Loucy (cell line): ENCODE measurements around the gene GNAT1.

Experiments
- H2AFZ ChIP-seq: fragments of 200-600 bp; sonication (generic); 2 replicates; pipeline ENCODE4 v1.6.0; 2016; ENCODE audit warnings: antibody characterized with exemption, mild to moderate bottlenecking, low read length, moderate library complexity
- H3F3A ChIP-seq: fragments of 200-600 bp; 2 replicates; pipeline ENCODE4 v1.6.0; 2016; ENCODE audit warnings: antibody characterized with exemption, low read depth, mild to moderate bottlenecking
- H3K27me3 ChIP-seq: fragments of 200-600 bp; sonication (generic); 2 replicates; pipeline ENCODE4 v1.6.1; 2014; ENCODE audit warnings: low read length, mild to moderate bottlenecking; ENCODE audit not compliant: insufficient read depth, poor library complexity, severe bottlenecking
- H3K36me3 ChIP-seq: fragments of 200-600 bp; sonication (generic); 2 replicates; pipeline ENCODE4 v1.6.1; 2016; ENCODE audit warnings: low read length; ENCODE audit not compliant: insufficient read depth
- H3K4me1 ChIP-seq: fragments of 200-600 bp; sonication (generic); 2 replicates; pipeline ENCODE4 v1.5.1; 2014; ENCODE audit warnings: low read length, mild to moderate bottlenecking; ENCODE audit not compliant: insufficient read depth, poor library complexity, severe bottlenecking
- H3K4me2 ChIP-seq: fragments of 200-600 bp; sonication (generic); 2 replicates; pipeline ENCODE4 v1.6.0; 2014; ENCODE audit warnings: antibody characterized with exemption, low read length, low read depth, mild to moderate bottlenecking; ENCODE audit not compliant: poor library complexity, severe bottlenecking
- H3K4me3 ChIP-seq: fragments of 200-600 bp; sonication (generic); 2 replicates; pipeline ENCODE4 v1.5.1; 2014; ENCODE audit warnings: low read length, mild to moderate bottlenecking, mixed read lengths; ENCODE audit not compliant: poor library complexity, severe bottlenecking
- H3K79me2 ChIP-seq: fragments of 200-600 bp; sonication (generic); 2 replicates; pipeline ENCODE4 v1.6.1; 2014; ENCODE audit warnings: low read length; ENCODE audit not compliant: insufficient read depth
- H3K9ac ChIP-seq: fragments of 200-600 bp; sonication (generic); 2 replicates; pipeline ENCODE4 v1.6.0; 2014; ENCODE audit warnings: mild to moderate bottlenecking, low read depth, low read length, moderate library complexity; ENCODE audit not compliant: poor library complexity, severe bottlenecking
- H3K9me2 ChIP-seq: fragments of 200-600 bp; sonication (generic); replicated peaks from 2 replicates; pipeline ENCODE4 v1.6.1; 2016; ENCODE audit warnings: low read depth, low read length, mixed read lengths
- H3K9me3 ChIP-seq: fragments of 200-600 bp; sonication (generic); 2 replicates; pipeline ENCODE4 v1.6.1; 2014; ENCODE audit warnings: mild to moderate bottlenecking, antibody characterized with exemption, low read length, low read depth; ENCODE audit not compliant: insufficient read depth
- H4K20me1 ChIP-seq: fragments of 200-600 bp; sonication (generic); 2 replicates; pipeline ENCODE4 v1.6.0; 2014; ENCODE audit warnings: antibody characterized with exemption, low read length, mild to moderate bottlenecking; ENCODE audit not compliant: insufficient read depth, poor library complexity, severe bottlenecking
- CTCF ChIP-seq: fragments of 200-600 bp; sonication (generic); conservative IDR thresholded peaks from 2 replicates; pipeline ENCODE4 v1.5.1; 2014; ENCODE audit warnings: mild to moderate bottlenecking, antibody characterized with exemption, low read length
- EZH2phosphoT487 ChIP-seq: fragments of 200-600 bp; IDR thresholded peaks from 2 replicates; pipeline ENCODE4 v1.6.1; 2018; ENCODE audit warnings: antibody characterized with exemption, mild to moderate bottlenecking, moderate library complexity, borderline replicate concordance

Gene GNAT1

GRCh38 chr3:50183755-50184154, 7.7 kb upstream of the GNAT1 start:
- Histone ChIP-seq H3F3A (no peaks in the 10 kb centered on the region), H3K4me3 (no peak overlapping the region), H3K9me3 (no peaks in the 10 kb centered on the region), H3K27me3 (no peaks in the 10 kb centered on the region), H2AFZ (no peak overlapping the region), H3K4me2 (no peak overlapping the region), H3K9me2 (no peaks in the 10 kb centered on the region), H3K4me1 (no peaks in the 10 kb centered on the region), H3K9ac (no peak overlapping the region), H3K36me3 (no peaks in the 10 kb centered on the region), H4K20me1 (no peaks in the 10 kb centered on the region), H3K79me2 (no peaks in the 10 kb centered on the region)
- TF ChIP-seq EZH2phosphoT487 = no peak
- no peak for TF ChIP-seq CTCF

- TF ChIP-seq CTCF (no peak), EZH2phosphoT487 (no peak)
- Histone ChIP-seq H3K9me3 (no peaks in the 10 kb centered on the region), H3K4me1 (no peaks in the 10 kb centered on the region), H3K4me3 (no peak overlapping the region), H3K27me3 (no peaks in the 10 kb centered on the region), H3K9ac (no peak overlapping the region), H2AFZ (no peak overlapping the region), H3K4me2 (no peak overlapping the region), H3K9me2 (no peaks in the 10 kb centered on the region), H3F3A (no peaks in the 10 kb centered on the region), H3K36me3 (no peaks in the 10 kb centered on the region), H4K20me1 (no peaks in the 10 kb centered on the region), H3K79me2 (no peaks in the 10 kb centered on the region)
Measured at GRCh38 chr3:50184242-50184978, 7.0 kb upstream of the GNAT1 start.

- TF ChIP-seq EZH2phosphoT487 = no peak
- no peak for TF ChIP-seq CTCF
- Histone ChIP-seq H3K4me2 (no peak overlapping the region), H3K36me3 (no peaks in the 10 kb centered on the region)
Measured at GRCh38 chr3:50185230-50185629, 6.2 kb upstream of the GNAT1 start.

More at GRCh38 chr3:50185230-50185629, 6.2 kb upstream of the GNAT1 start:
- no peak overlapping the region for H2AFZ ChIP-seq
- no peaks in the 10 kb centered on the region for H3K4me1 ChIP-seq
- no peaks in the 10 kb centered on the region for H3K79me2 ChIP-seq
- no peaks in the 10 kb centered on the region for H3K9me2 ChIP-seq
- H3K27me3 ChIP-seq = no peaks in the 10 kb centered on the region
- no peak overlapping the region for H3K4me3 ChIP-seq
- H3K9ac ChIP-seq = no peak overlapping the region
- H3K9me3 ChIP-seq = no peaks in the 10 kb centered on the region
- H3F3A ChIP-seq = no peaks in the 10 kb centered on the region
- H4K20me1 ChIP-seq = no peaks in the 10 kb centered on the region
